Measurements from ENCODE around the gene ZSCAN20.

DNA sequence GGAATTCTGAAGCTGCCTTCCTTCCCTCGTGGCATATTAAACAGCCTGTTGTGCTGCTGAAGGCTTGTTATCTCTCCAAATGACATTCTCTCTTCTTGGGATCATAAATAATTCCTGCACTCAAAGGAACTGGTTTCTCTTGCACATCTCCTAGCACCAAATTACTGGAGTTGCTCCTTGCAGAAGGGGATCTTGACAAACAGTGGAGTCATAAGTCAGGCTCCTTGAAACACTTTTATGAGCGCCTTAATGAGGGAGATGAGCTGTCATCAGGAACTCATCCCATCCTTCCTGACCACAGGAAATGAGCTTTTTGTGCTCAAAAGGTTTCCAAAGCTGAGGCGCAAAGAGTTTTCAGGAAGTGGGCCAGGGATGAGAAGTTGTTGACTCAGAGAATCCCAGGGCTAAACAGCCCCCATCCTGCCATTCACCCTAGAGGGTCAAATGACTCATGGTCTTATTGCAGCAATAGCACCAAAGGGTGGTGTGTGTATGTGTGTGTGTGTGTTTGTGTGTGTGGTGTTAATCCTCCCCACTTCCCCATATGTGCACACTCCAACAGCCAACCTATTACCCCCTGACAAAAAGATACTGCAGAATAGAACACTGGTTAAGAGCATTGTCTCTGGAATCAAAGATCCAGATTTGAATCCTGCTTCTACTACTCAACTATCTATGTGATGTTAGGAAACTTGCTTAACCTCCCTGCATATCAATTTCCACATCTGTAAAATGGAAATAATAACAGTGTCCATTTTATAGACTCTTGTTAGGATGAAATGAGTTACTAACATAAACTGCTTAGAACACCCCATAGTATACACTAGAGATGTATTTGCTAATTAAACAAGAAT lies 38.7 kb upstream of the ZSCAN20 start:
- TF ChIP-seq POLR2A (IDR thresholded peaks at IDR 0.05; ENCODE audit: low read depth, low read length) (no peak), POLR2AphosphoS5 (IDR thresholded peaks at IDR 0.05; ENCODE audit: low read depth, low read length) (no peak), TAF1 (IDR thresholded peaks at IDR 0.05; ENCODE audit: low read depth, low read length) (no peak)
